RWPE2 (cell line): Measurements from ENCODE around the gene CACNA2D4.

Experiments used
- ATAC-seq: fragments of 200-7000 bp; cut with Tn5 transposase; 3 replicates; pipeline ENCODE4 v1.9.1; 2021; ENCODE audit warnings: low read depth
- DNase-seq: peaks from one replicate; pipeline ENCODE4 v3.0.0-alpha.2; 2020; ENCODE audit warnings: low spot score
- H3K27ac ChIP-seq: fragments of 450-650 bp; 2 replicates; pipeline ENCODE4 v1.5.1; 2017; ENCODE audit warnings: mild to moderate bottlenecking; ENCODE audit not compliant: poor library complexity, severe bottlenecking
- H3K27me3 ChIP-seq: fragments of 250-450 bp; sonication (Bioruptor Pico); 2 replicates; pipeline ENCODE4 v1.5.1; 2021; ENCODE audit warnings: mild to moderate bottlenecking, moderate library complexity; ENCODE audit not compliant: insufficient read depth, poor library complexity, severe bottlenecking
- H3K36me3 ChIP-seq: fragments of 250-450 bp; sonication (Bioruptor Pico); 2 replicates; pipeline ENCODE4 v1.5.1; 2020; ENCODE audit warnings: low read depth, mild to moderate bottlenecking, moderate library complexity
- H3K4me1 ChIP-seq: fragments of 250-450 bp; sonication (Bioruptor Pico); 2 replicates; pipeline ENCODE4 v1.5.1; 2021; ENCODE audit warnings: mild to moderate bottlenecking, moderate library complexity; ENCODE audit not compliant: insufficient read depth, poor library complexity, severe bottlenecking
- H3K4me3 ChIP-seq: fragments of 250-450 bp; sonication (Bioruptor Pico); 2 replicates; pipeline ENCODE4 v1.5.1; 2021; ENCODE audit warnings: mild to moderate bottlenecking, moderate library complexity; ENCODE audit not compliant: severe bottlenecking
- H3K9me3 ChIP-seq: fragments of 250-450 bp; sonication (Bioruptor Pico); 2 replicates; pipeline ENCODE4 v1.5.1; 2021; ENCODE audit warnings: mild to moderate bottlenecking, moderate library complexity; ENCODE audit not compliant: severe bottlenecking
- TF ChIP-seq, protein P1 (sequence below): fragments of 450-650 bp; IDR thresholded peaks from one replicate; pipeline ENCODE4 v1.5.1; 2017; ENCODE audit warnings: mild to moderate bottlenecking, moderate library complexity; ENCODE audit not compliant: poor library complexity, severe bottlenecking

Gene CACNA2D4

DNA sequence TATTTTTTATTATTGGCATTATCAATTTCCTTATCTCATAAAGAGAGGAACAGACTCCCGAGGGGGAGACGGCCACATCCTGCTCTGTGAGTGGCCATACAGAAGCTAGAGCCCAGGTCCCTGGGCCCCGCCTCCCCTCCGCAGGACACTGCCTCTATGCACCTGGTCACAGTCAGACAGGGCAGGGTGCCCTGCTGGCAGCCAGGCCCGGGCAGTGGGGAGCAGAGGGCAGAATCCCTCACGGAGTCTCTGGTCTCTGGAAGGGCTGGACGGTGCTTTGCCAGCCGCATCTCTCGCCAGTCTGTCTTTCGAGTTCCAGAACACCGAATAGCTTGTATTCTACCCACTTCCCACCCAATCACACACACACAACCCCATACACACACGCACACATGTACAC lies 16.4 kb upstream of the CACNA2D4 start:
- no peaks in the 10 kb centered on the region for H3K4me1 ChIP-seq
- no peak for DNase-seq
- no peak for ATAC-seq

DNA sequence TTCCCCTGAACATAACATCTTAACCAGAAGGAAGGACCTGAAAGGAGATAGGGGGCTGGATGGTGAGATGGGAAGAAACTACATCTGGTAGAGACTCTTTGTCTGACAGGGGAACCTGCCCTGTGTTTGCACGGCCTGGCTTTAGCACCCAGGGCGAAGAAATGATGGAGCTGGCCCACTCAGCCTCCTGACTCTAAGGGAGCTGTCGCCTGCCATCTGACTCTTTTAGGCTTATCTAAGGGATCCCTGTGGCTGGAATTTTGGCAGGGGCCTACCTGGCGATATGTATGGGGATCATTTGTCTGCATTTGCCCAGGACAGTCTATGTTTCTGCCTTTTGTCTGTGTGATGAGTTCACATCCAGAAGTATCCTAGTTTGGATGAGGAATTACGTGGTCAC lies 15.6 kb upstream of the CACNA2D4 start:
- ATAC-seq: no peak
- H3K27ac ChIP-seq: no peak overlapping the region
- H3K27me3 ChIP-seq: no peaks in the 10 kb centered on the region
- no peaks in the 10 kb centered on the region for H3K36me3 ChIP-seq
- no peaks in the 10 kb centered on the region for H3K4me1 ChIP-seq
- no peak for DNase-seq
- H3K9me3 ChIP-seq: no peaks in the 10 kb centered on the region
- no peak overlapping the region for H3K4me3 ChIP-seq
- TF ChIP-seq, protein P1, sequence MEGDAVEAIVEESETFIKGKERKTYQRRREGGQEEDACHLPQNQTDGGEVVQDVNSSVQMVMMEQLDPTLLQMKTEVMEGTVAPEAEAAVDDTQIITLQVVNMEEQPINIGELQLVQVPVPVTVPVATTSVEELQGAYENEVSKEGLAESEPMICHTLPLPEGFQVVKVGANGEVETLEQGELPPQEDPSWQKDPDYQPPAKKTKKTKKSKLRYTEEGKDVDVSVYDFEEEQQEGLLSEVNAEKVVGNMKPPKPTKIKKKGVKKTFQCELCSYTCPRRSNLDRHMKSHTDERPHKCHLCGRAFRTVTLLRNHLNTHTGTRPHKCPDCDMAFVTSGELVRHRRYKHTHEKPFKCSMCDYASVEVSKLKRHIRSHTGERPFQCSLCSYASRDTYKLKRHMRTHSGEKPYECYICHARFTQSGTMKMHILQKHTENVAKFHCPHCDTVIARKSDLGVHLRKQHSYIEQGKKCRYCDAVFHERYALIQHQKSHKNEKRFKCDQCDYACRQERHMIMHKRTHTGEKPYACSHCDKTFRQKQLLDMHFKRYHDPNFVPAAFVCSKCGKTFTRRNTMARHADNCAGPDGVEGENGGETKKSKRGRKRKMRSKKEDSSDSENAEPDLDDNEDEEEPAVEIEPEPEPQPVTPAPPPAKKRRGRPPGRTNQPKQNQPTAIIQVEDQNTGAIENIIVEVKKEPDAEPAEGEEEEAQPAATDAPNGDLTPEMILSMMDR: no peak

More for the DNA sequence above, 16.4 kb upstream of the CACNA2D4 start:
- no peak overlapping the region for H3K27ac ChIP-seq
- TF ChIP-seq, protein P1: no peak
- no peak overlapping the region for H3K4me3 ChIP-seq
- no peaks in the 10 kb centered on the region for H3K9me3 ChIP-seq
- no peaks in the 10 kb centered on the region for H3K27me3 ChIP-seq
- no peaks in the 10 kb centered on the region for H3K36me3 ChIP-seq

DNA sequence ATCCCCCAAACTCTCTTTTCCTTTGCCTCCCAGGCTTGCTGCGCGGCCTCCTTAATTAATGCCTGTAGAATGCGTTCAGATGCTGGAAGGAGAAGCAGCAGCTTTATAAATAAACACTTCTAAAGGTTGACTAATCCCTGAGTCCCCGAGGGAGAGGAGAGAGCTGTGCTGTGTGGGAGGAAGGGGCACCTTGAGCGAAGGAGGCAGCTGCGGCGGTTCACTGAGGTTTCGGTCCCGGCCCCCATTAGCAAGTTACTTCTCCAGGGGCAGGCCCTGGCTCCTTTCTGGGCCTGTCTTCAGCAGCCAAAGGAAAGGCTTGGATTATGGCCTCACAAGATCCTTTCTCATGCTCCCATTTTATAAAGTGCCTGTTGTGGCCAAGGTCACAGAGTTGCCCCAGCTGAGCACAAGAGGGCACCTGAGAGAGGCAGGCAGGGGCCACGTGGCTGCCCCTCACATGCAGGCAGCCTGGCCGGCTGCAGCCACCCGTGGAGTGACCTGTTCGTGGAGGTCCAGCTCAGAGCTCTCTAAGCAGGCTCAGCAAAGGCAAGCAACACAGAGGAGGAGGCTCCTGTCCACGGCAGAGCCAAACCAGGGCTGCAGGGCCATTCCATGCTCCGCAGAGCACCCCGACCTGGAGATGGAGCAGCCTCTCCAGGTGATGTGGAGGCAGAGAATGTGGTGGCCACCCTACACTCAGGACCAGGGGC lies 15.0 kb upstream of the CACNA2D4 start:
- Histone ChIP-seq H3K9me3 (no peaks in the 10 kb centered on the region), H3K27me3 (no peaks in the 10 kb centered on the region), H3K36me3 (no peaks in the 10 kb centered on the region), H3K4me1 (no peaks in the 10 kb centered on the region), H3K27ac (no peak overlapping the region), H3K4me3 (no peak overlapping the region)
- ATAC-seq (no peak), DNase-seq (no peak)
- TF ChIP-seq, protein P1: no peak

DNA sequence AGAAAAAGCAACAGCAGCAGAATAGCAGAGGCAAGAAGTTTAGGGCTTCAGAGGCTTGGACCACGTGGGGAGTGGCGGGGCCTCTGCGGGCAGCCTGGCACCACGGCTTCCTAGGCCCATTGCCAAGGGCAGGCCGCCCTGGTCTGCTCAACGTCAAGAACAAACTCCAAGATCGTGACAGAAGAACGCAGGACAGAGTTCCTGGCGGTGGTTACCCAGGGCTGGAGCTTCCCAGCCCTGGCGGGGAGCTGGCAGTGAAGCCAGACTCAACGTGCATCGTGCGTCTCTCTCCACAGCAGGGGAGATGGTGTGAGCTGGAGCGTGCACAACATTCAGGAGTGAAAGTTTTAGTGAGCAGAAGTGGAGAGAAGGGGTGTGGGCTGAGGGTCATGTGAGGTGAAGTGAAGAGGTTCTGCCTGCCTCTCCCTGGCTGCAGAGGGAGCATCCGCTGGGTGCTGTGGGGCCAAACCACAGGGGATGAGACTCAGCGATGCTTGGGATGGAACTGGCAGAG lies 13.9 kb upstream of the CACNA2D4 start:
- no peak for DNase-seq

More for the DNA sequence above, 13.9 kb upstream of the CACNA2D4 start:
- no peak overlapping the region for H3K4me3 ChIP-seq
- TF ChIP-seq, protein P1: no peak
- no peaks in the 10 kb centered on the region for H3K36me3 ChIP-seq
- no peaks in the 10 kb centered on the region for H3K4me1 ChIP-seq
- no peak overlapping the region for H3K27ac ChIP-seq
- ATAC-seq: peak; percentile 17; the same call in 1 of the 3 replicates
- no peaks in the 10 kb centered on the region for H3K9me3 ChIP-seq
- no peaks in the 10 kb centered on the region for H3K27me3 ChIP-seq
